ENCODE measurements around the gene SLC12A8.

Gene SLC12A8

DNA sequence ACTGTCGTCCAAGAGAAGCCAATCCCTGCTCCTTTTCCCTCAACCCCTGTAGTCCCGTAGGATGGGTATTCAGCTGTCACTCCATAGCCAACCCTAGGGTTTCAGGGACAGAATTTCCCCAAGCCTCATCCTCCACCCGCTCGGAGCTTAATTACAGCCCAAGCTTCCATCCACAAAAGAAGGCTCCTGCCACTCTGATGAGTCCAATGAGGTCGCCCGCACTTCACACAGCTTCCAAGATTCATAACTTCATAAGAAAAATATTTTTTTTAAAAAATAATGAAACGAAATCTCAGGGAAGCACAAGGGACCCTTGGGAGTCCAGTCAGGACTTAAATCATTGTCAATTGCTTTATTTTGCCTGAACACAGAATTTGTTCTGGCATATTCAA is 75.6 kb downstream of the SLC12A8 start:
- DNase-seq: no peak

DNA sequence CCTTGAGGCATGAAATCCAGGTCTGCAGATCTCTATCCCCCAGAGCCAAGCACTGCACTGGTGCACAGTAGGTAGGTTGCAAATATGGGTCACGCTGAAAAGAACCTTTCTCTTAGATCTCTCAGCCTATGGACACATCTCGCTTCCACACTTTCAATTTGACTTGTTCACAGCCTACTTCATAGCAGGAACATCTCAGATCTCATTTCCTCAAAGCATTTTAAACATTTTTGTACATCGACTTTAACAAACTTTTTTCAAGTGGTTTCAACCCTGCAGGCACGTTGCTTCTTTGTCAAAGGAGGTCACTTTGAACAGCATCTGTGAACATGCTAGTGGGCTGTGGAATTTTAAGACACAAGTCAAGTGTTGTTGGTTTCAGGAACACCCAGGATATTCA is 76.0 kb downstream of the SLC12A8 start:
- DNase-seq: no peak

DNA sequence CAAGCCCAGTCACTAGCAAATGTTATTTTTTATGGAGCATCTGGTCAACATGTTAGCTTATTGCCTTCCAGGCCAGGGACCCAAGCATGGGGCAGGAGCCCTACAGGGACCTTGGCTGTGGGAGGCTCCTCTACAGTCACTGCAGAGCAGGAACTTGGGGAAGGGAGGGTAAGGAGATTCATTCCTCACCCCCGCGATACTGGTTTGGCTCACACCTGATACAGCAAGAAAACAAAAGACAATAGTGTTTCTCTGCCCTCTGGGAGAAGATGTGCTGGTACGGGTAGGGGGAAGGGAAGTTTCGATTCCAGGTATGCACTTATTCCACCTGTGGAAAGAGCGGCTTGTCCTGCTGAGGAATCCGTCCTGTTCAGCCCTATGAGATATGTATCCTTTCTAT is 77.6 kb downstream of the SLC12A8 start:
- no peak for DNase-seq

DNA sequence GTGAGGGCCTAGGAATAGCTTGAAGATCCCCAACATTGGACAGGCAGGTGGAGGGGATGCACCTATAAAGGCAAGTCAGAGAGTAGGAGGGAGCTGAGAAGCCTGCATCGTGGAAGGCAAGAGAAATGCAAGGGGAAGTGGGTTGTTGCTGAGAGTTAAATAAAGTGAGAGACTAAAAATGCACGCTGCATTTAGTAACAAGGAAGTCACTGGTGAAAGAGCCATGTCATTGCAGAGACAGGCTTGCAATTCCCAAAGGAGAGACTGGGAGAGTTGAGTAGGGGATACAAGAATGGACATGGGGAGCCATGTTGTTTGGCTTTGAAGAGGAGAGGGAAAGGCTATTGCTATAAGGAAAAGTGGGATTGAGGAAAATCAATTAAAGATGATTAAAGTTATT is 79.7 kb downstream of the SLC12A8 start:
- no peak for DNase-seq

DNA sequence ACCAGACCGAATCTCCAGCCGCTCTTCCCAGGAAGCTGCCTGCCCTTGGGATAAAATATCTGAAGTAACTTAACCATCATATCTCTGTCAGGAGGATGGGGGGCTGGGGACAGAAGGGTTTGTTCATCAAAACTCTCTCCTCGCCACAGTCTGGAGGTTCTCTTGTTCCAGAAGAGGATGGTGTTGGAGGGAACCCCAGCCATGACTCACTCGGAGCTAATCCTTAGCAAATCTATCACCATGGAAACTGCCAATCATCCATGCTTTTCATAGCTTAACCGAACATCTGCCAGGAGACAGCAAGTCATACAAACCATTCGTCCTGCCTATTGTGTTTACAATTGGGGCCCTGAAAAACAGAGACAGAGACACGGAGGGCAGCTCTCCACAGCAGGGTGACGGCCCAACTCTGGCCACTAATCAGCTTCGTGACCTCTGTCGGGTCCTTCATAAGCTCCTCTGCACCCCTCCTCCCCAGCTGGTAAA is 83.0 kb downstream of the SLC12A8 start:
- DNase-seq: no peak

DNA sequence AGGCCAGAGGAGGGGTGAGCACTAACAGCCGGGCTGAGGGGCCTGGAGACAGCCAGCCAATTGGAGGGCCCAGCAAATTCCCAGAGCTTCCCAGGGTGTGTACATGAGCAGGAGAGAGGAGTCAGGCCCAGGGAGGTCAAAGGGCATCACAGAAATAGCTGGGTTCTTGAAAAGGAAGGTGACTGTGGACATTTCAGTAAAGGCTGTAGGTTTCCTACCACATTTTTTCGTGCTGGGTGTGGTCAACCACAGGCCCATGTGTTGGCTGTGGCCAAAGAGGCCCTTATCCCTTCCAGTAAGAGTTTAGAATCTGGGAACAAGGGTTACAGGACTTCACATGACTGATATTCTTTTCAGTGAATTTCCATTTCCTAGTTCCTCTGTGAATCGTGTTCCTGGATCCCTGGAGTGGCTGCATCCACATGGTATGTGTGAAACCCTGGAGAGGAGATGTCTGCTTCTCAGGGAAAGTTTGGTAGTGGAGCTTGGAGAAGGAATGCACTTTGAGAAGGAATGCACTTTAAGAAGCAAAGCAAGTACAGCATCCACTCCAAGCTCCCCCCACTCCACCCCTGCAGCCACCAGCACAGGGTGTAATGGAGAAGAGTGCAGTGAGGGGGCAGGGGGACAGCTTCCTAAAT is 83.6 kb downstream of the SLC12A8 start:
- DNase-seq: no peak

DNA sequence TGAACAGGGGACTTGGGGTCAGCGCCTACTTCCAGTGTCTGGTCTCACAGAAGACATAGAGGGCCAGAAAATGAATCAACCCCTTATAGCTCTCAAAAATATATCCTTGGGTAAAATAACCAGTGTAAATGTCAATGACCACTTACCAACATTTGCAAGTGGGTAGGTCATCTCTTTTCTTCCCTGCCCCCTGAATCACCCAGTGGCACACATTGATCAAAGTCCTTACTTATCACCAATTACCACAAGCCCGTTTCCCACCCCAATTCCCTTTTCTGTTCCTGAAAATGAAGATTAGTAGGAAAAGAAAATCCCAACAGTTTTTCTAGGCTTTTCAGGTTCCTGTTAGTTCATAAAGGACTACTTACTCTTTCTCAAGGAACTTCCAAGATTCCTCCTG is 86.2 kb downstream of the SLC12A8 start:
- no peak for DNase-seq

DNA sequence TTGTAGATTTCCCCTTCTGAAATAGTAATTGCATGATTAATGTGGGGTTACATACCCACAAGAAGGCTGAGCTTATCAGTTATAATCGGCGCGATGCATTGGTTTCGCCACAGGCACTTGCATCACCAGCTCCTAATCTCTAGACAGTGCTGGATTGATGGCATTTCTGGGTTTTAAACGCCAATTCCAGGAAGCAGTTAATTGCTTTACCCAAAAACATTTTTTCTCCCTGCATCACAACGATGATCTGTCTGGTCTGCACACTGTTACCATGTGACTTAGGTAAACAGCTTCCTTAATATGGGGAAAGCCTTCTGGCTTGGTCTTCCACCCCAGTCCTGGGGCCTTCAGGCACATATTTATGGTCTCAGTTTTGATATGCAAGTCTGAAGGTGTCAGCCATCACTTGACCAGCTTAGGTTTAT is 86.7 kb downstream of the SLC12A8 start:
- DNase-seq: no peak

DNA sequence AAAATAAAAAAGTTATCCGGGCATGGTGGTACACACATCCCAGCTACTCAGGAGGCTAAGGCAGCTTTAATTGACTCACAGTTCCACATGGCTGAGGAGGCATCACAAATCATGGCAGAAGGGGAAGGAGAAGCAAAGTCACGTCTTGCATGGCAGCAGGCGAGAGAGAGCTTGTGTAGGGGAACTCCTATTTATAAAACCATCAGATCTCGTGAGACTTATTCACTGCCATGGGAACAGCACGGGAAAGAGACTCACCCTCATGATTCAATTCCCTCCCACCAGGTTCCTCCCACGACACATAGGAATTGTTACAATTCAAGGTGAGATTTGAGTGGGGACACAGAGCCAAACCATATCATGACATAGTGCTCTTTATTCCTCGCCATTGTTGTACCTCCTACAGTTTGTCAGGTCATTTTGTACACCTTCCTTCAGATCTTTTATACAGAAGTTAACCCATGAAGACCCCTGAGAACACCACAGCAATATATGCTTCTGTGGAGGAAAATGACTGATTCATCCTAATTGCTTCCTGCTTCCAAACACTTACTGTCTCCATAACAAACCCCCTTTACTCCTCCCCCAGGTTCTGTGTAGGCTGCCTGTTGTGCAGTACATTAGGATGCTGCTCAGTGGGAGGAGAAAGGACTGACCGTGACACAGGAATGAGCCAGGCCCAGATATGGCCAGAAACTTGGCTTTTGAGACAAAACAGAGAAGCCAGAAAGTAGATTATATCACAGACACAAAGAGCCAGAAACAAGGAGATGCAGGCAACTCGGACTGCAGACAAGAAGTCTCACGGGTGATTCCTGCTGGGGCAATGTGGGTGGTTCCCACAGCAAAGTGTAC is 88.9 kb downstream of the SLC12A8 start:
- DNase-seq: no peak

DNA sequence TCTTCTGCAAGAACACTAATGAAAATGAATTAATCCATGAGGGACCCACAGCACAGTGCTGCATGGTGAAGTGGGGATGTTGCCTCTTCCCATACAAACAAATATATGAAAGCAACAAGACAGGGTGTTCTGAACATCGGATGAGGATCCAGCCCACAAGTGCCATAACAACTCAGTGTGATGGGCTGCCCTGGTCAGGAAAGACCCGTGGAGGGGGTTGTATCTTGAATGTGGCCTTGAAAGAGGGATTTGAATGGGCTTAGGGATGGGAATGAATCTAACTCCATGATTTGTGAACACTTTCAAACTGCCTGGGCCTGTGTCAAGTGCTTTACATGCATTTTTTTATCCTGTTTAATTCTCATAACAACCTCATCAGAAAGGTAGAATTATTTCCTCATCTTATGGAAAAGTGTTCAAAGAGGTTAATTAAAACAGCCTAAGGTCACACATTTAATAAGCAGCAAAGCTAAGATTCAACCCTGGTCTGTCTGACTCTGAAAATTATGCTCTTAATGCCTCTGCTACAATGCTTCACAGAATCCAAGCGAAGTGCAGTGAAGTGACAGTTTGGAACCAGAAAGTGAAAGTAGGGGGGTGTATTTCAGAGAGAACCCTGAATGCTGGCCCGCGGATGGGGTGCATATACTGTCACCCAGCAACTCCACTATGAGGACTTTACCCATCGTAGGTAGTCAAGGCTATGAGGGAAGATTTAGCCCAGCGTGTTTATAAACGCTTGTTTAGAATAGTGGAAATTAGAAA is 91.1 kb downstream of the SLC12A8 start:
- no peak for DNase-seq

DNA sequence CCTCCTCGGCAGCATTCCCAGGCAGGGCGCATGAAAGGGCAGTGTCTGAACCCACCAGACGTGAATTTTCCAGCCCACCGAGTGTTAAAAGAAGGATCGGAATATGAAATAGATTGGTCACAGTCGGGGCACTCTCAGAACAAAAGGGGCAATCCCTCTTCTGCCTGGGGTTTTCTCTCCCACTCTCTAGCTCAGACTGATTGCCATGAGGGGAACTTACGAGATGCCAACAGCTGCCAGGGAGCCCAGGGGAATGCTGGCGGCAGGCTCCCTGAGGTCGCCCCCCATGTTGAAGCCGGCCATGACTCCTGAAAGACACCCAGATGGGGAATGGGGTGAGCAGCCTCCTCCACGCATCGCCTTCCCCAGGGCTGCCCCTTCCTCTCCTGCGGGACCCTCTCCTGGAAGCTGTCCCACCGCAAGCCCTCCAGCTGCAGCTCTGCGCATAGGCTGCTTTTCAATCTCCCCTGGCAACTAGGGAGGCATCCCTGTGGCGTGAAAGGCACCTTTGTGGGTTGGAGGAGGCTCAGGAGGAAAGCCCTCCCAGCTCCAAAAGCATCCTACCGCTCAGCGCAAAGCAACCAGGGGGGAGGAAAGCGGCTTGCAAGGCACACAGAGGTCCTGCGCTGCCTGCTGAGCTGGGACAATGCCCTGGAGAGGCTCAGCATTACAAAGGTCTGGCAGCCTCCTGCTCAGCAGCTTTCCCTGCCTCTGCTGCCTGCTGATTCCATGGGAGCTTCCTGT is 92.0 kb downstream of the SLC12A8 start:
- no peak for DNase-seq

DNA sequence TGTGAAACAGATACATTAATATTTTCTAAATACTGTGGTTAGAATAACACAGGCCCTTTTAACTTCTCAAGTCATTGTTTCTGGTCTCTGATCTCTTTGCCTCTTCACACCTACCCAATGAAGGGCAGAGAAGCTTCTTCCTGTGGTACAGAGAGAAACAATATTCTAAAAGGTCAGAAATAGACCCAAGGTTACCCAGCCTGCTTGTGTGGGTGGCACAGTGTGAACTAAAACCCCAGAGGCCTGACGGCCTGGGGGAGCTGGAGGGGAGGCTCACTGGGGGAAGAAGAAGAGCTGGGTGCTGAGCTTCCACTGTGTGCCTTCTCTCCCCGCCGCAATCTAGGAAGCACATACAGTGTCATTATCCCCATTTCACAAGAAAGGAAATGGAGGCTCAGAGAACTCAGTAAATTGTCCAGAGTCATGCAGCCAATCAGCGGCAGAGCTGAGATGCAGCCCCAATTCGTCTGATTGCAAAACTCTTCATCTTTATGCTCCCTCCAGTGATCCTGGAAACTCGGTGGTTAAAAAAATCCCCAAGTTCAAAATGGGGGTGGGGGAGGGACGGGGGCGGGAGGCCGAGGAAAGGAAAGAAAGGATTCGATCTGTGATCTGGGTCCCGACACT is 92.7 kb downstream of the SLC12A8 start:
- no peak for DNase-seq

DNA sequence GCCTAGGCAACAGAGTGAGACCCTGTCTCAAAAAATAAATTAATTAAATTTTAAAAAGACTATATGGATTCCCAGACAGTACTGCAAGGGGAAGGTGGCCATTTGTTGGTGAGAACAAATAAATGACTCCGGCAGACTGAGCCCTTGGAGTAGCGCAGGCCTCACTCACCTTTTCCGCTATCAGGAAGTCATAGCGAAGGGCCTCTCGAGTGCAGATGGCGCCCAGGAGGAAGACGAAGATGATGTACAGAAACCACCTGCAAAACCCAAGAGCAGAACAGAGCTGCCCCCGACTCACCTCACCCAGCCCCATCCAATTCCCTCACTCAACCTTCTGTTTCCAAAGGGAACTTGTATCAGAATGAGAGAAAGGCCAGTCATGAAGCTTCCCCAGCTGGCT is 93.9 kb downstream of the SLC12A8 start:
- DNase-seq: no peak

DNA sequence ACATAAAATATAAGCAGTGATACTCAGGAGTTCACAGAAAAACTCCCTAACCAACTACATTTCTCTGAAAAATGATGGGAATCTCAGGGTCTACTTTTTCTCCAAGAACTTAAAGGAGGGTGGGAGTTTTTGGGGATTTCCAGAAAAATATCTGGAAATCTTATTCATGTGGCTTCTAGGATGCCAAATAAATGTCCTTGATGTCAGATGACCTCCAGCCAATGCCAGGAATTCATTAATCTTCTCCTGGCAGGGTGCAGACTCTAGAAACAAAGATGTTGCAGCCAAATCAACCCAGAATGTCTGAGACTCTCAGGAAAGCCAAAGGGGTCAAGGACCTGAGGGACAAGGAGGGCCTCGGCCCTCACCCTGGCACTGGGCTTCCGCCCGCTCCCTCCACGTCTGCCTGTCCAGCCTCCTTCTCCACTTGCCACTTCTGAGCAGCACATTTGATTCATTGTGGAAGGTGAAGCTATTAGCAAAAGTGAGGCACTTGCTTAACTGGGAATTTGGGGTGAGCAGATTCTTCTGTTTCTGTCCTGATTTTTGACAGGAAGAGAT is 94.8 kb downstream of the SLC12A8 start:
- no peak for DNase-seq

DNA sequence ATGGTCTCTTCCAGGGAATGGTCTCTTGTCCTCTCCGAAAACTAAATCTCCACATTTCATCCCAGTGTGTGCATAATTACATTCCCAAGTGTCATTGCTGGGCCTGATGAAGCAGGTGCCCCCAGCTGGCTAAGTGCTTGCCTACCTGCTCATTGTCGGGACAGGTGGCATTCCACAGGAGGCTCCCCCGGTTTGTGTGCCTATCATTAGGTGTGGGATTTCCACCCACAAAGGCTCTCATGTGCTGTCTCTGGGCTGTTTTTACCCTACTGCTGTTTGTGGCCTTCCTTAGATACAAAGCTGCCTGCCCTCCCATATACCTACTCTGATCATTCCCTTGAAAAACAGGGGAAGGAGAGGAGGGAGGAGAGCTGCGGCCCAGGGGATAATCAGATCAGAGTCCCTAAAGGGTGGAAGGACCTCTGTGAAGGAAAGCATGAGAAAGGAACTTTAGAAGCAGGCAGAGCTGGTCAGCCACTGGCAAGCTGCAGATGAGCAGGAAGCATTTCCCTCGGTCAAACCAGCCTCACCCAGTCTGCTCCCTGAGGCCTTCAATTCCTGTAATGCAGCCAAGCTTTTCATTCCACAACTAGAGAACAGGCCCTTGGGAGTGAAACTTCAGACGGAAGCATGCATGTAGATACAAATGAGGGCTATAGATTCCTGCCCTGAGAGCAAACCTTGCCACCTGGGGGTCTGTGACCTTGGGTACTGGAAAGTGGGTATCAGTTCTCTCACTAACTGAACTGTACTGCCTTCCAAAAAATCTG is 96.1 kb downstream of the SLC12A8 start:
- DNase-seq: no peak

DNA sequence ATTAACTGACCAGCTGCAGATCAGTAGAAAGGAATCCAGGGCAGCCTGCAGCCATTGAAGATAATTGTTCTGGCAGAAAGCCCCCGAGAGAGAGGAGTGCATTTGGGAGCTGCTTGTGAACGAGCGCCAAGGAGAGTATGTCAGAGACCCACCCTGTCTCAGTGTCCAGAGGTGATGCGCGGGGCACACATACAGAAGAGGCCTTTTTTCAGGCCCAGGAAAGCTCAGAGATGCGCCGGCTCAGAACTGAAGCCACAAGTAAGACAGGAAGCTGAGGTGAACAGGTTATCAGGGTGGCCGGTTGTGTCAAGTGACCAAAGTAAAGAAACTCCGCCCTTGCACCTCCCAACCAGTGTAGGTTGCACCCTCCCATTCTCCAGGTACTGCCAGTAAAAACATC is 96.9 kb downstream of the SLC12A8 start:
- no peak for DNase-seq

DNA sequence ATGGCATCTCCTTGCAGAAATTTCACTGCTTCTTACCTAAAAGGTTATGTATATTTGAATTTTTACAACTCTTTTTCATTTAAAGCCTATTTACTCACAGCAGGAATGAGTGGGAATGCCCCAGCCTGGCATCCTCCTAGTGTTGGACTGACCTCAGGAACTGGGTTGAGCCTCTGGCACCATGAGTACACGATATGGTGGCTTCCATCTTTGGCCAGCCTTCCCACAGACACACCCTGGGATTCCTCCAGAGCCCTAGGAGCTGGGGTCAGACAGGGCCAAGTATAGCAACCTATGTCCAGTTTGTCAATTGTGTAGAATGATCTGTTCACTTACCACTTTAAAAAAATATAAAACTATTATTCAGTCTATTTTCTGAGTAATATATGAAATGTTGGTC is 99.6 kb downstream of the SLC12A8 start:
- DNase-seq: no peak

DNA sequence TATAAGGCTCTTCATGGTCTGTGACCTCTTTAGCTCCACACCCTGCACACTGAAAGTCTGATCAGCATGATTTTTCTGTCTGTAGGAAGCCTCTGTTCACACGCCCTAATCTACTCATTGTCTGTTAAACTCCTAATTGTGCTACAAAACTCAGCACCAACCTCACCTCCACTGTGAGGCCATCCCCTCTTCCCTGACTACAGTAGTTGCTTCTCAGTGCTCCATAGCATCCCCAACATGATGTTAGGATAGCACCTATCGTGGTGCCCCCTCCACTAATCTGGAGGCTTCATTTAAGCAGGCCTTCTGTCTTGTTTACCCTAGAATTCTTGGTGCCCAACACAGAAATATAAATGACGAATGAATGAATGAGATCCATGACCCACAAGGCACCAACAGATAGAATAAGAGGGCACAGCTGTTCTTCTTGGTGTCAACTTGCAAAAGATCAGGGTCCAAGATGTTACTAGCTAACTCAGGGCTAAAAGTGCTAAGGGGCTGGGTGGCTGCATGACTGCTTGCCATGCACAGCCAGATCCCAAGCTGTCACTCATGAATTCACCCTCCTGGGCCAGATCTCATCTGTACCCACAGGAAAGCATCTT is 101.6 kb downstream of the SLC12A8 start:
- no peak for DNase-seq

DNA sequence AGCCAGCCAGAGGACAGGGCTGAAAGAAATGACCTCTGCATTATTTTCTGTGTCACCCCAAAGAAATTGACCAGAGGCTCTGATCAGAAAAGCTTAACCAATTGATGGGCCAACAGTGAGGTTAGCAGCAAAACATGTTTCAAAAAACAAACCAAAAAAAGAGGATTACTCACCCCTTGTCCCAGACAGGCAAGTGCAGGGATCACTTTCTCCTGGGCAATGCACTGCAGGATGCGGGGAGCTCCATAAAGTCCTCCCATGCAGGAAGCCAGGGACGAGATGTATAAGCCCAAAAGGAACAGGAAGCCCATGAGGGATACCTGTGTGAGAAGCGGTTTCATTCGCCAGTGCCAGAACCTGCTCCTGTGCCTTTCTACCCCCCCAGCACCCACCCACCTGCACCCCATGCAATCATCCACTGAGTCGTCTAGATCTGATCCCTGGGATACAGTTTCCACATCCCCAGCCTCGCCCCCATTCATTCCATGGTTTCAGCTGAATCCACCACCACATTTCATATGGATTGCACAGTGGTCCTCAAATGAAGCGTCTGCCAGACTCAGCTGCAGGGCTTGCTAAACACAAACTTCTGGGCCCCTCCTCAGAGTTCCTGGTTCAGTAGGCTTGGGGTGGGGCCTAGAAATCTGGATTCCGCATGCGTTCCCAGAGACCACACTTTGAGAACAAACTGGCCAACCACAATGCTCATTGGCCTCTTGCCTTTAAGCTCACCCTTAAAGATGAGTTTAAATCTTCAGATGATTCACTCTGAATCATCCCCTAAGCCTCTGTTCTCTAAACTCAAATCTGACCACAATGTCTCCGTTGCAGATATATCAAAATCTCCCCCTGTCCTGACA is 102.3 kb downstream of the SLC12A8 start:
- no peak for DNase-seq

DNA sequence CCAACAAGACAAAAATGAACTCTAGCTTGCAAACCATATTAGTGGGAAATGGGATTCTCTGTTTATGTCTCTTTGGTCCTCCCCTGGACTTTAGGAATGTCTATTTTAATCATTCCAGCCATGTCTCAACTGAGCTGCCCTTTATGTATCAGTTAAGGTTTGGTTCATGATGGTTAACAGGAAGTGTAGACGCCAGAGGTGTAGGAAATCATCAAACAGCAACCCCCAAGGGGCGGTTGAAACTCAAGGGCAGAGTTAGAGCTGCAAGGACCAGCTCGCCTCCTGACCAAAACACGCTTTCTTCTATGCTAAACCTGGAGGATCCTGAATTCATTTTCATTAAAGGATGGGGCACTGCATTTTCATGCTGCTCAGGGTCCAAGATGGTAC is 103.0 kb downstream of the SLC12A8 start:
- DNase-seq: no peak

Data from NCI-H2107 (cell line).